Fibroblast of skin of right quadriceps (primary cell): ENCODE data around the gene GBP1.

ENCODE experiments used
- DNase-seq: peaks from one replicate; pipeline ENCODE4 v3.0.0-alpha.2; 2013

Gene GBP1

GRCh38 chr1:89005286-89006151 is 59.5 kb downstream of the GBP1 start:
- DNase-seq: no peak
